ENCODE measurements around the gene MAP2K2. TPM values are rescaled to one million over a fixed set of nuclear protein-coding genes. Genes with fewer than 3 reads are reported as not detected.

MAP2K2 gene
- total and polyA plus RNA-seq, 9 of the 15 experiments (the other 6 are each of a cell fraction or from before 2014, with no cell fraction given): 1.0 to 151 (median 58.3) TPM

DNA sequence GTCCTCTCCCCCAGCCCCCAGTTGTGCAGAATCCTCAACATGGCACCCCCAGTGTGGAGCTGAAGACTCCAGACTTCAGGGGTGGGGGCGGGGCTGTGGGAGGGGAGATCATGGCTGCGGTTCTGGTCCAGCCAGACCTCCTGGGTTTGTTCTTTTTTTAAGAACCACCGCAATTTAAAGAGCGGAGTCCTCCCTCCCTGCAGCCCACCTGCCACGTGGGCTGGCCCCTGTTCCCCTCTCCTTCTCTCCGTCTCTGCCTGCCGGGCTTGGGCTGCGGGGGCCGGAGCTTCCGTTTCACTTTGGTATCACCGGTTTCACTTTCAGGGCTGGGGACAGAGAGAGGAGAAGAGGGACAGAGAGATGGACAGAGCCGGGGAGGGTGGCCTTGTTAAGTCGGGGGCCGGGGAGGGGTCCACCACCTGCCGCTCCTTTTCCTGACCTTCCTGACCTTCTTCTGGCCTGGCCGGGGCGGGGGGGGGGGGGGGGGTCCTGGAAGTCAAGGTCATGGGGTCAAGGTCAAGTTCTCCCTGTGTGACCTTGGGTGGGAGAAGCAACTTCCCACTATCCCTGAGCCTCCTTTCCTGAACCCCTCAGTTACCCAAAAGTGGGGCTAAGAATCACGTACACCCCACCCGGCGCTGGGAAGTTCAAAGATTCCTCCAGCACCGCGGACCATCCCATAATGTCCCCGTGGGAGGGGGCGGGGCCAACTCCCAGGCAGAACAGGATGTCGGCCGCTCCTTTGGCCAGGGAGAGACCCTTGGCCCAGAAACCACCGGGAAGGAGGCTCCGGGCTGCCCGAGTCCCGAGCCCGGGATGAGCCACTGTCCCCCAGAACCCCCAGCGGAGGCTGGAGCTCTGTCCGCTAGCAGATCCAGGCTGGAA, 45.9 kb downstream of the MAP2K2 start (continued):
- no peak for TF ChIP-seq CBX3 (IDR thresholded peaks at IDR 0.05; ENCODE audit: borderline replicate concordance in 1 of 2, low read length in 2 of 2)
- TF ChIP-seq ZNF217 (CRISPR knock-in tag; IDR thresholded peaks at IDR 0.05): no peak
- no peak for TF ChIP-seq NR2C2 (CRISPR knock-in tag; IDR thresholded peaks at IDR 0.05)
- peak; percentile 92 for TF ChIP-seq NR2C2 (tag; IDR thresholded peaks at IDR 0.05)
- TF ChIP-seq NFXL1 (CRISPR knock-in tag; IDR thresholded peaks at IDR 0.05): no peak
- TF ChIP-seq NR2C1 (IDR thresholded peaks at IDR 0.05): peak; percentile 84
- peak; percentile 94 for TF ChIP-seq NR2C1 (tag; IDR thresholded peaks at IDR 0.05)
- no peak for TF ChIP-seq CBX5 (IDR thresholded peaks at IDR 0.05; ENCODE audit: borderline replicate concordance, low read depth)
- no peak for TF ChIP-seq SNRNP70 (optimal IDR thresholded peaks at IDR 0.05; ENCODE audit: low read depth, low read length)
- TF ChIP-seq ZNF75A (CRISPR knock-in tag; IDR thresholded peaks at IDR 0.05): no peak
- TF ChIP-seq ESRRA (IDR thresholded peaks at IDR 0.05; ENCODE audit: borderline replicate concordance, low read depth): peak; percentile 99
- TF ChIP-seq RFX7 (CRISPR knock-in tag; IDR thresholded peaks at IDR 0.05): no peak
- TF ChIP-seq ZNF41 (CRISPR knock-in tag; conservative IDR thresholded peaks at IDR 0.05): no peak
- TF ChIP-seq ZFX (CRISPR knock-in tag; IDR thresholded peaks at IDR 0.05): peak; percentile 5
- TF ChIP-seq EP400 (IDR thresholded peaks at IDR 0.05): peak; percentile 50; the same call in 1 of the 2 replicates
- TF ChIP-seq MEF2D (tag; conservative IDR thresholded peaks at IDR 0.05; ENCODE audit: low read depth): no peak
- TF ChIP-seq LEF1 (IDR thresholded peaks at IDR 0.05): 0 out of 2 replicates have a peak, but pooled peaks have one; percentile 33
- no peak for TF ChIP-seq ZNF408 (CRISPR knock-in tag; IDR thresholded peaks at IDR 0.05; ENCODE audit: low read depth)
- TF ChIP-seq, protein P1, sequence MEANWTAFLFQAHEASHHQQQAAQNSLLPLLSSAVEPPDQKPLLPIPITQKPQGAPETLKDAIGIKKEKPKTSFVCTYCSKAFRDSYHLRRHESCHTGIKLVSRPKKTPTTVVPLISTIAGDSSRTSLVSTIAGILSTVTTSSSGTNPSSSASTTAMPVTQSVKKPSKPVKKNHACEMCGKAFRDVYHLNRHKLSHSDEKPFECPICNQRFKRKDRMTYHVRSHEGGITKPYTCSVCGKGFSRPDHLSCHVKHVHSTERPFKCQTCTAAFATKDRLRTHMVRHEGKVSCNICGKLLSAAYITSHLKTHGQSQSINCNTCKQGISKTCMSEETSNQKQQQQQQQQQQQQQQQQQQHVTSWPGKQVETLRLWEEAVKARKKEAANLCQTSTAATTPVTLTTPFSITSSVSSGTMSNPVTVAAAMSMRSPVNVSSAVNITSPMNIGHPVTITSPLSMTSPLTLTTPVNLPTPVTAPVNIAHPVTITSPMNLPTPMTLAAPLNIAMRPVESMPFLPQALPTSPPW (CRISPR knock-in tag; IDR thresholded peaks at IDR 0.05): peak; percentile 83
- peak; percentile 39 for TF ChIP-seq TAF1 (IDR thresholded peaks at IDR 0.05; ENCODE audit: control insufficient read depth, extremely low read depth, insufficient read depth, low read length, severe bottlenecking)
- 0 out of 2 replicates have a peak, but pooled peaks have one; percentile 3 for TF ChIP-seq TFAP4 (CRISPR knock-in tag; IDR thresholded peaks at IDR 0.05; ENCODE audit: borderline replicate concordance)
- TF ChIP-seq ZNF23 (CRISPR knock-in tag; IDR thresholded peaks at IDR 0.05): no peak
- no peak for TF ChIP-seq ZBTB1 (CRISPR knock-in tag; IDR thresholded peaks at IDR 0.05; ENCODE audit: borderline replicate concordance, low read depth)
- TF ChIP-seq FOXM1 (IDR thresholded peaks at IDR 0.05; ENCODE audit: low read depth): 0 out of 2 replicates have a peak, but pooled peaks have one; percentile 14
- TF ChIP-seq FOXM1 (CRISPR knock-in tag; IDR thresholded peaks at IDR 0.05; ENCODE audit: low read depth): no peak
- TF ChIP-seq, protein P2, sequence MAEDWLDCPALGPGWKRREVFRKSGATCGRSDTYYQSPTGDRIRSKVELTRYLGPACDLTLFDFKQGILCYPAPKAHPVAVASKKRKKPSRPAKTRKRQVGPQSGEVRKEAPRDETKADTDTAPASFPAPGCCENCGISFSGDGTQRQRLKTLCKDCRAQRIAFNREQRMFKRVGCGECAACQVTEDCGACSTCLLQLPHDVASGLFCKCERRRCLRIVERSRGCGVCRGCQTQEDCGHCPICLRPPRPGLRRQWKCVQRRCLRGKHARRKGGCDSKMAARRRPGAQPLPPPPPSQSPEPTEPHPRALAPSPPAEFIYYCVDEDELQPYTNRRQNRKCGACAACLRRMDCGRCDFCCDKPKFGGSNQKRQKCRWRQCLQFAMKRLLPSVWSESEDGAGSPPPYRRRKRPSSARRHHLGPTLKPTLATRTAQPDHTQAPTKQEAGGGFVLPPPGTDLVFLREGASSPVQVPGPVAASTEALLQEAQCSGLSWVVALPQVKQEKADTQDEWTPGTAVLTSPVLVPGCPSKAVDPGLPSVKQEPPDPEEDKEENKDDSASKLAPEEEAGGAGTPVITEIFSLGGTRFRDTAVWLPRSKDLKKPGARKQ (CRISPR knock-in tag; IDR thresholded peaks at IDR 0.05): no peak
